Measurements from ENCODE around the gene MORN5. TPM values are rescaled to one million over a fixed set of nuclear protein-coding genes. Genes with fewer than 3 reads are reported as not detected.

The MORN5 gene
- polyA plus RNA-seq, 1 donor from 2014 or later = not detected

- Histone ChIP-seq H3K36me3 (ENCODE audit: insufficient read depth, low read length) (no peaks in the 10 kb centered on the region), H3K9me3 (ENCODE audit: low read length) (no peaks in the 10 kb centered on the region), H4K20me1 (ENCODE audit: insufficient read depth) (no peaks in the 10 kb centered on the region), H3K9me2 (ENCODE audit: insufficient read depth, low read length) (no peaks in the 10 kb centered on the region), H3K9ac (ENCODE audit: low read length) (no peak overlapping the region), H3K4me2 (ENCODE audit: low read length) (no peak overlapping the region), H3F3A (ENCODE audit: insufficient read depth, low read length, poor library complexity, severe bottlenecking) (no peaks in the 10 kb centered on the region), H2AFZ (ENCODE audit: low read depth, low read length) (no peak overlapping the region), H3K27me3 (ENCODE audit: insufficient read depth, low read depth, low read length) (peaks cover 95% of the 10 kb centered on the region), H3K79me2 (replicated peaks; ENCODE audit: insufficient read depth, low read length) (no peaks in the 10 kb centered on the region), H3K4me3 (ENCODE audit: low read length) (no peak overlapping the region), H3K27ac (ENCODE audit: low read length) (no peak overlapping the region)
- TF ChIP-seq REST (IDR thresholded peaks at IDR 0.05; ENCODE audit: borderline replicate concordance) = no peak
- no peak for TF ChIP-seq POLR2AphosphoS5 (IDR thresholded peaks at IDR 0.05)
- TF ChIP-seq CTCF (IDR thresholded peaks at IDR 0.05; ENCODE audit: poor library complexity, severe bottlenecking) = no peak
Observed at GRCh38 chr9:122229485-122229837, 69.8 kb downstream of the MORN5 start.

- Histone ChIP-seq H3K9me2 (ENCODE audit: insufficient read depth, low read length) (no peaks in the 10 kb centered on the region), H3K27me3 (ENCODE audit: insufficient read depth, low read depth, low read length) (peaks cover 64% of the 10 kb centered on the region), H3F3A (ENCODE audit: insufficient read depth, low read length, poor library complexity, severe bottlenecking) (no peaks in the 10 kb centered on the region), H2AFZ (ENCODE audit: low read depth, low read length) (no peak overlapping the region), H3K27ac (ENCODE audit: low read length) (no peak overlapping the region), H3K4me2 (ENCODE audit: low read length) (no peak overlapping the region), H3K9me3 (ENCODE audit: low read length) (no peaks in the 10 kb centered on the region), H3K9ac (ENCODE audit: low read length) (no peak overlapping the region), H3K36me3 (ENCODE audit: insufficient read depth, low read length) (no peaks in the 10 kb centered on the region), H4K20me1 (ENCODE audit: insufficient read depth) (no peaks in the 10 kb centered on the region), H3K4me3 (ENCODE audit: low read length) (no peak overlapping the region), H3K79me2 (replicated peaks; ENCODE audit: insufficient read depth, low read length) (no peaks in the 10 kb centered on the region)
- TF ChIP-seq CTCF (IDR thresholded peaks at IDR 0.05; ENCODE audit: poor library complexity, severe bottlenecking) (no peak), EZH2 (IDR thresholded peaks at IDR 0.05; ENCODE audit: borderline replicate concordance, insufficient read depth, low read length, poor library complexity, severe bottlenecking) (no peak)
Observed at GRCh38 chr9:122232796-122233306, 73.1 kb downstream of the MORN5 start.

Measured in neural cell (in vitro differentiated cells).